CD14-positive monocyte (primary cell): ENCODE measurements around the gene SACM1L. TPM values are rescaled to one million over a fixed set of nuclear protein-coding genes. Genes with fewer than 3 reads are reported as not detected.

Experiments used
- DNase-seq, 3 donors: peaks; one replicate each; pipeline ENCODE4 v3.0.0-alpha.2; 2011 to 2022
- H2AFZ ChIP-seq: 2 replicates; pipeline ENCODE4 v1.6.0; 2012; ENCODE audit warnings: mild to moderate bottlenecking, low read depth, low read length, inconsistent platforms; ENCODE audit not compliant: insufficient read depth, poor library complexity, severe bottlenecking
- H3K27ac ChIP-seq, 2 donors: 1 replicate in 1 of 2; 2 replicates in 1 of 2; pipeline ENCODE4 v1.5.1; 2012 to 2013; ENCODE audit warnings: low read length in 2 of 2, control low read depth in 1 of 2, inconsistent platforms in 1 of 2, low read depth in 1 of 2, mild to moderate bottlenecking in 1 of 2
- H3K27me3 ChIP-seq, 2 donors: one replicate each; pipeline versions ENCODE4 v1.6.0 to v1.6.1; 2011 to 2013; ENCODE audit warnings: low read length in 2 of 2; ENCODE audit not compliant: control insufficient read depth in 2 of 2, insufficient read depth in 2 of 2
- H3K36me3 ChIP-seq, 2 donors: replicated peaks in 1 of 2; 1 replicate in 1 of 2; 2 replicates in 1 of 2; pipeline versions ENCODE4 v1.5.1 to v1.6.1; 2012 to 2013; ENCODE audit warnings: low read length in 2 of 2, control low read depth in 1 of 2, inconsistent platforms in 1 of 2, mild to moderate bottlenecking in 1 of 2; ENCODE audit not compliant: insufficient read depth in 2 of 2, control insufficient read depth in 1 of 2
- H3K4me1 ChIP-seq, 2 donors: 1 replicate in 1 of 2; 2 replicates in 1 of 2; pipeline versions ENCODE4 v1.5.1 to v1.6.1; 2012 to 2013; ENCODE audit warnings: low read length in 2 of 2, control low read depth in 1 of 2, inconsistent platforms in 1 of 2, mild to moderate bottlenecking in 1 of 2, moderate library complexity in 1 of 2; ENCODE audit not compliant: insufficient read depth in 2 of 2, control insufficient read depth in 1 of 2
- H3K4me2 ChIP-seq: replicated peaks from 2 replicates; pipeline ENCODE3; 2012; ENCODE audit warnings: low read length, moderate library complexity, mild to moderate bottlenecking; ENCODE audit not compliant: poor library complexity, severe bottlenecking; ENCODE audit errors: extremely low read depth
- H3K4me3 ChIP-seq, 3 experiments: fragments of 200-600 bp in 1 of 3; sonication (generic) in 1 of 3; replicated peaks in 1 of 3; 1 replicate in 2 of 3; 2 replicates in 1 of 3; pipeline ENCODE4 v1.5.1; 2011 to 2013; ENCODE audit warnings: low read length in 3 of 3, mild to moderate bottlenecking in 3 of 3, control low read depth in 2 of 3, low read depth in 2 of 3, inconsistent platforms in 1 of 3, moderate library complexity in 1 of 3
- H3K79me2 ChIP-seq: 2 replicates; pipeline ENCODE4 v1.6.0; 2012; ENCODE audit warnings: mild to moderate bottlenecking, control low read depth, inconsistent platforms, low read length, moderate library complexity; ENCODE audit not compliant: insufficient read depth
- H3K9ac ChIP-seq: 2 replicates; pipeline ENCODE4 v1.6.0; 2017; ENCODE audit warnings: low read length, mild to moderate bottlenecking; ENCODE audit not compliant: insufficient read depth, poor library complexity, severe bottlenecking
- H3K9me3 ChIP-seq, 2 donors: replicated peaks in 1 of 2; 1 replicate in 1 of 2; 2 replicates in 1 of 2; pipeline versions ENCODE4 v1.5.1 to v1.6.1; 2012 to 2013; ENCODE audit warnings: low read length in 2 of 2, control low read depth in 1 of 2; ENCODE audit not compliant: control insufficient read depth in 1 of 2, insufficient read depth in 1 of 2
- H4K20me1 ChIP-seq: 2 replicates; pipeline ENCODE4 v1.6.0; 2012; ENCODE audit warnings: mild to moderate bottlenecking, low read length, control low read depth, moderate library complexity; ENCODE audit not compliant: insufficient read depth
- H3K27ac Mint-ChIP-seq, 7 donors: one replicate each; pipeline ENCODE4 v1.8.0; 2020; ENCODE audit warnings: mild to moderate bottlenecking in 7 of 7, mixed read lengths in 7 of 7, moderate library complexity in 6 of 7, inconsistent platforms in 2 of 7
- H3K27me3 Mint-ChIP-seq, 3 donors: one replicate each; pipeline ENCODE4 v1.8.0; 2021 to 2022; ENCODE audit warnings: low read depth in 3 of 3, mild to moderate bottlenecking in 3 of 3, mixed read lengths in 3 of 3, moderate library complexity in 3 of 3, inconsistent platforms in 1 of 3
- H3K36me3 Mint-ChIP-seq, 2 donors: one replicate each; pipeline ENCODE4 v1.8.0; 2020; ENCODE audit warnings: mixed read lengths in 2 of 2, inconsistent platforms in 1 of 2, mild to moderate bottlenecking in 1 of 2
- H3K4me1 Mint-ChIP-seq: one replicate; pipeline ENCODE4 v1.8.0; 2020; ENCODE audit warnings: mild to moderate bottlenecking, mixed read lengths
- H3K4me3 Mint-ChIP-seq, 2 donors: one replicate each; pipeline ENCODE4 v1.8.0; 2020; ENCODE audit warnings: mild to moderate bottlenecking in 2 of 2, mixed read lengths in 2 of 2, moderate library complexity in 1 of 2
- H3K9me3 Mint-ChIP-seq, 7 donors: one replicate each; pipeline ENCODE4 v1.8.0; 2020 to 2022; ENCODE audit warnings: mixed read lengths in 7 of 7, mild to moderate bottlenecking in 6 of 7, moderate library complexity in 6 of 7, inconsistent platforms in 2 of 7
- WGBS: methylation state at CpG from one replicate; pipeline ENCODE4 v1.1.5; 2013; ENCODE audit warnings: missing lambda C conversion rate; ENCODE audit not compliant: insufficient coverage; 5-methylcytosine and 5-hydroxymethylcytosine counted together
- intact Hi-C, 2 donors: fragments of 100-400 bp; cut with micrococcal nuclease; formaldehyde crosslinking; loops; one replicate each; pipeline versions ENCODE4 v1.15.0 to v1.15.1; 2023
- polyA plus RNA-seq, 3 donors: library from polyadenylated mRNA; depleted of rRNA in 1 of 3; unstranded in 2 of 3; stranded (reverse) in 1 of 3; fragments of 300-500 nt in 2 of 3; fragments of >200 nt in 1 of 3; fragmentation: Illumina TruSeq in 2 of 3; gene quantifications; 1 replicate in 2 of 3; 2 replicates in 1 of 3; pipeline ENCODE4 v1.2.3, GENCODE V29; 2012 to 2021
- TF ChIP-seq, protein P1 (sequence below): fragments of 200-600 bp; IDR thresholded peaks from one replicate; pipeline ENCODE4 v1.8.0; 2022; ENCODE audit warnings: antibody characterized with exemption, mild to moderate bottlenecking

SACM1L gene
- polyA plus RNA-seq, 3 donors, result 14.6 to 25.7 (median 21.5) TPM

DNA sequence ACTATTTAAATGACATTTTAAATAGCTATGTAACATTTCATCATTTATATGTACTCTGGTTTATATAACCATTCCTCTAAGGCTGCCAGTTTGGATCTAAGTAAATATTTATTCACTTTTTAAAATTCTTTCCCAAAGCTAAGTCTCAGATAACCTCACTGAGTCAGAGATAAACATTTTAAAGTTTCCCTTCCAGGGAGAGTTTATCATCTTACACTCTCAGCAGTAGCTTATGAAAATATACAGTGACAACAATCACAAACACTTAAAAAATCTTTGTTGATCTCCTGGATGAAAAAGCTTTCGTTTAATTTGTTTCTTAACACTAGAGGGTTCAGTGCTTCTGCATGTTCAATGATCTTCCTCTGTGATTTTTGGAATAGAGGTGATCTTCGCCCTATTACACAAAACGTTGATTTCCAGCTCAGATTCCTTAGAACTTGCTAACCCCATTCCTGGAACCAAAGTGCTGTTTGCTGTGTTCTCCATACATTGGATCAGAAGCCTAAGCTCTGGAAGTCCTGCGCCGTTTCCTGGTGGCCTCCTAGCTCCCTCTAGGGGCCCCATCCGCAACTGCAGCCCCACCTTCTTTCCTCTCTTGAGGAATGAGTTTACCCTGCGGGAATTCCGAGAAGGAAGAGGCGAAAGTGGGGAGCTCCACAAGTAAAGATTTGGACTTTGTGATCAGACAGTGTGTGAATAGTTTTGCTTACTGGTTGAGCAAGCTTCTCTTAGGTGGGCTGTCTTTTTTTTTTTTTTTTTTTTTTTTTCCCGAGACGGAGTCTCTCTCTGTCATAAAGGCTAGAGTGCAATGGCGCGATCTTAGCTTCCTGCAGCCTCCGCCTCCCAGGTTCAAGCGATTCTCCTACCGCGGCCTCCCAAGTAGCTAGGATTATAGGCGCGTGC, 29.3 kb upstream of the SACM1L start:
- peaks cover 12 to 19% of the 10 kb centered on the region in 2 donors for H3K36me3 Mint-ChIP-seq
- TF ChIP-seq, protein P1, sequence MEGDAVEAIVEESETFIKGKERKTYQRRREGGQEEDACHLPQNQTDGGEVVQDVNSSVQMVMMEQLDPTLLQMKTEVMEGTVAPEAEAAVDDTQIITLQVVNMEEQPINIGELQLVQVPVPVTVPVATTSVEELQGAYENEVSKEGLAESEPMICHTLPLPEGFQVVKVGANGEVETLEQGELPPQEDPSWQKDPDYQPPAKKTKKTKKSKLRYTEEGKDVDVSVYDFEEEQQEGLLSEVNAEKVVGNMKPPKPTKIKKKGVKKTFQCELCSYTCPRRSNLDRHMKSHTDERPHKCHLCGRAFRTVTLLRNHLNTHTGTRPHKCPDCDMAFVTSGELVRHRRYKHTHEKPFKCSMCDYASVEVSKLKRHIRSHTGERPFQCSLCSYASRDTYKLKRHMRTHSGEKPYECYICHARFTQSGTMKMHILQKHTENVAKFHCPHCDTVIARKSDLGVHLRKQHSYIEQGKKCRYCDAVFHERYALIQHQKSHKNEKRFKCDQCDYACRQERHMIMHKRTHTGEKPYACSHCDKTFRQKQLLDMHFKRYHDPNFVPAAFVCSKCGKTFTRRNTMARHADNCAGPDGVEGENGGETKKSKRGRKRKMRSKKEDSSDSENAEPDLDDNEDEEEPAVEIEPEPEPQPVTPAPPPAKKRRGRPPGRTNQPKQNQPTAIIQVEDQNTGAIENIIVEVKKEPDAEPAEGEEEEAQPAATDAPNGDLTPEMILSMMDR, result peak; percentile 98
- no peaks in the 10 kb centered on the region for H3K27me3 Mint-ChIP-seq
- Histone ChIP-seq H3K36me3 (peaks cover 0 to 12% of the 10 kb centered on the region in 2 donors), H3K79me2 (peaks cover 38% of the 10 kb centered on the region), H3K27me3 (no peaks in the 10 kb centered on the region), H2AFZ (no peak overlapping the region), H3K4me2 (no peak overlapping the region), H3K9me3 (no peaks in the 10 kb centered on the region), H3K27ac (no peak overlapping the region), H3K4me3 (no peak overlapping the region), H4K20me1 (peaks cover 54% of the 10 kb centered on the region), H3K4me1 (peaks cover 27 to 31% of the 10 kb centered on the region in 2 donors), H3K9ac (no peak overlapping the region)
- 43% methylated on average over 2 of the region's 19 CpGs for WGBS
- H3K9me3 Mint-ChIP-seq, result peaks cover 0 to 3% (median 0%) of the 10 kb centered on the region in 7 donors
- H3K4me1 Mint-ChIP-seq, result peaks cover 36% of the 10 kb centered on the region
- peak in 2 of 3 donors; percentile 69 to 70 for DNase-seq
- no peak overlapping the region for H3K4me3 Mint-ChIP-seq
- intact Hi-C loops, result loop anchor here (2.0 to 10.0 kb wide), 4 partner anchors 67 to 625 kb away; partner anchors contain the start of gene TMEM158 (in 1 of the 2)
- peak overlapping the region in 1 of 7 donors; percentile 75 for H3K27ac Mint-ChIP-seq

DNA sequence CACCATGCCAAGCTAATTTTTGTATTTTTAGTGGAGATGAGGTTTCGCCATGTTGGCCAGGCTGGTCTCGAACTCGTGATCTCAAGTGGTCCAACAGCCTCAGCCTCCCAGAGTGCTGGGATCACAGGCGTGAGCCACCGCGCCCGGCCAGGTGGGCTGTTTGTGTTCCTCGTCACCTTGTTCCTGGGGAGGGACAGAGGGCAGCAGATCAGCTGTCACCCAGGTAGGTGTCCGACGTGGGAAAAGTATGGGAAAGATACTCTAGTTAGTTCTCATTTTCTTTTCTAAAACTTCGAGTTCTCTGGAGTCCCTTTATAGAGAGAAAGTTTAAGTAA, 28.7 kb upstream of the SACM1L start:
- H2AFZ ChIP-seq, result no peak overlapping the region
- Mint-ChIP-seq H3K9me3 (peaks cover 0 to 3% (median 0%) of the 10 kb centered on the region in 7 donors), H3K4me3 (no peak overlapping the region), H3K27me3 (no peaks in the 10 kb centered on the region), H3K36me3 (peaks cover 16 to 22% of the 10 kb centered on the region in 2 donors), H3K27ac (no peak overlapping the region), H3K4me1 (peaks cover 34% of the 10 kb centered on the region)
- DNase-seq, result no peak
- H3K4me2 ChIP-seq, result no peak overlapping the region
- H3K79me2 ChIP-seq, result peaks cover 36% of the 10 kb centered on the region
- 96% methylated on average over 9 of the region's 11 CpGs for WGBS
- H3K9me3 ChIP-seq, result no peaks in the 10 kb centered on the region
- TF ChIP-seq, protein P1, result no peak
- no peak overlapping the region for H3K27ac ChIP-seq
- peaks cover under 1 to 16% of the 10 kb centered on the region in 2 donors for H3K36me3 ChIP-seq
- peaks cover 21 to 29% of the 10 kb centered on the region in 2 donors for H3K4me1 ChIP-seq
- intact Hi-C loops, result loop anchor here (2.0 to 10.0 kb wide), 4 partner anchors 68 to 626 kb away; partner anchors contain the start of gene TMEM158 (in 1 of the 2)
- H3K27me3 ChIP-seq, result no peaks in the 10 kb centered on the region
- no peak overlapping the region for H3K9ac ChIP-seq
- H3K4me3 ChIP-seq, result no peak overlapping the region
- peaks cover 61% of the 10 kb centered on the region for H4K20me1 ChIP-seq
